GM12878 (cell line): ENCODE data around the gene FAM227B. TPM values are rescaled to one million over a fixed set of nuclear protein-coding genes. Genes with fewer than 3 reads are reported as not detected.
"Not testable (repeated sequence)": the region's sequence is repeated elsewhere in the genome, so short reads cannot be mapped to it uniquely, and the experiment has no call there.

Experiments
- ATAC-seq: fragments of 200-7000 bp; cut with Tn5 transposase; 3 replicates; pipeline ENCODE4 v1.9.1; 2020; ENCODE audit warnings: mild to moderate bottlenecking, moderate library complexity
- BruUV-seq: library from RNA; stranded (reverse); fragments of 400-500 nt; replicated peaks from 2 replicates; lab custom pipeline; 2021; lab: Mats Ljungman, UMichigan
- CTCF ChIA-PET: fragments of 300-600 bp; sonication (Branson Sonifier 250); formaldehyde crosslinking; extraction: SDS; loops from one replicate; lab custom pipeline; 2021; ENCODE audit warnings: inconsistent platforms; lab: Yijun Ruan, JAX
- POLR2A ChIA-PET: fragments of 350-600 bp; formaldehyde crosslinking; extraction: SDS; loops from one replicate; lab custom pipeline; 2021; ENCODE audit warnings: inconsistent platforms; lab: Charles Lee
- RAD21 ChIA-PET: fragments of 300-600 bp; sonication (Branson Sonifier 250); formaldehyde crosslinking; loops from one replicate; lab custom pipeline; 2023; ENCODE audit warnings: antibody characterized with exemption; ENCODE audit not compliant: unreplicated experiment; lab: Charles Lee
- SMC1A ChIA-PET: fragments of 300-600 bp; sonication (Branson Sonifier 250); formaldehyde crosslinking; loops from one replicate; lab custom pipeline; 2023; ENCODE audit not compliant: unreplicated experiment, uncharacterized antibody; lab: Charles Lee
- DNase-seq: peaks from one replicate; pipeline ENCODE4 v3.0.0-alpha.2; 2011; ENCODE audit warnings: low read depth, low spot score
- FAIRE-seq: peaks from 3 replicates; lab custom pipeline; 2011; peaks lifted over from hg19 to GRCh38; lab: Jason Lieb, UNC
- H2AFZ ChIP-seq: 2 replicates; pipeline ENCODE4 v1.6.0; 2011; ENCODE audit warnings: low read depth, low read length, control low read depth; ENCODE audit not compliant: control insufficient read depth
- H3K27ac ChIP-seq: 2 replicates; pipeline ENCODE4 v1.5.1; 2011; ENCODE audit warnings: control low read depth; ENCODE audit not compliant: control insufficient read depth, insufficient read depth
- H3K27me3 ChIP-seq, 2 experiments: replicated peaks in 1 of 2; 2 replicates each; pipeline versions ENCODE4 v1.6.0 to v1.6.1; 2011; ENCODE audit warnings: low read length in 1 of 2; ENCODE audit not compliant: control insufficient read depth in 2 of 2, insufficient read depth in 2 of 2
- H3K36me3 ChIP-seq, 2 experiments: 2 replicates each; pipeline ENCODE4 v1.5.1; 2011; ENCODE audit warnings: low read length in 1 of 2; ENCODE audit not compliant: control insufficient read depth in 2 of 2, insufficient read depth in 2 of 2
- H3K4me1 ChIP-seq: 2 replicates; pipeline ENCODE4 v1.6.1; 2011; ENCODE audit warnings: mild to moderate bottlenecking, low read length, moderate library complexity, mixed read lengths; ENCODE audit not compliant: control insufficient read depth, insufficient read depth
- H3K4me2 ChIP-seq: 2 replicates; pipeline ENCODE4 v1.6.0; 2011; ENCODE audit warnings: control low read depth; ENCODE audit not compliant: control insufficient read depth, insufficient read depth
- H3K4me3 ChIP-seq: fragments of 200-600 bp; sonication (generic); 2 replicates; pipeline ENCODE4 v1.5.1; 2016
- H3K79me2 ChIP-seq: 2 replicates; pipeline ENCODE4 v1.6.0; 2011; ENCODE audit warnings: low read length; ENCODE audit not compliant: control insufficient read depth, insufficient read depth
- H3K9ac ChIP-seq: 2 replicates; pipeline ENCODE4 v1.8.0; 2011; ENCODE audit warnings: low read length, control low read depth, mixed read lengths; ENCODE audit not compliant: control insufficient read depth, insufficient read depth
- H3K9me3 ChIP-seq: replicated peaks from 3 replicates; pipeline ENCODE4 v1.5.1; 2011; ENCODE audit warnings: mild to moderate bottlenecking, low read length; ENCODE audit not compliant: control insufficient read depth, insufficient read depth
- H4K20me1 ChIP-seq: 2 replicates; pipeline ENCODE4 v1.6.0; 2011; ENCODE audit not compliant: control insufficient read depth, insufficient read depth
- ATF2 ChIP-seq: IDR thresholded peaks from 2 replicates; pipeline ENCODE4 v1.6.1; 2012; ENCODE audit warnings: low read length, inconsistent platforms
- CEBPB ChIP-seq, 2 experiments: fragments of 150-350 bp in 1 of 2; IDR thresholded peaks; 2 replicates each; pipeline ENCODE4 v1.6.1; 2012 to 2014; ENCODE audit warnings: low read depth in 2 of 2, low read length in 2 of 2, borderline replicate concordance in 1 of 2, inconsistent platforms in 1 of 2
- IRF3 ChIP-seq: fragments of 450-650 bp; IDR thresholded peaks from 2 replicates; pipeline ENCODE4 v1.6.1; 2014; ENCODE audit warnings: mild to moderate bottlenecking
- PAX5 ChIP-seq: IDR thresholded peaks from 2 replicates; pipeline ENCODE4 v1.6.1; 2011; ENCODE audit warnings: low read depth, low read length, borderline replicate concordance
- RUNX3 ChIP-seq: IDR thresholded peaks from 2 replicates; pipeline ENCODE4 v1.6.1; 2012; ENCODE audit warnings: low read length, inconsistent platforms
- TCF12 ChIP-seq: IDR thresholded peaks from 2 replicates; pipeline ENCODE4 v1.6.1; 2011; ENCODE audit warnings: low read depth, mild to moderate bottlenecking, low read length
- ZNF274 ChIP-seq: IDR thresholded peaks from one replicate; pipeline ENCODE4 v1.8.0; 2011; ENCODE audit not compliant: insufficient read length, insufficient read depth
- WGBS: methylation state at CpG from one replicate; pipeline ENCODE4 v1.1.6; 2016; ENCODE audit warnings: low lambda C conversion rate; ENCODE audit not compliant: insufficient replicate concordance, insufficient coverage; ENCODE audit errors: missing lambda C conversion rate; 5-methylcytosine and 5-hydroxymethylcytosine counted together
- in situ Hi-C: fragments of 300-500 bp; cut with MboI; formaldehyde crosslinking; loops from 9 replicates; pipeline ENCODE4 v1.14.3; 2018; ENCODE audit warnings: mixed read lengths
- intact Hi-C: fragments of 100-400 bp; cut with micrococcal nuclease; formaldehyde crosslinking; loops from one replicate; pipeline ENCODE4 v1.14.2; 2022; ENCODE audit not compliant: unreplicated experiment
- polyA plus RNA-seq, 11 experiments: library from polyadenylated mRNA; depleted of rRNA in 4 of 11; unstranded in 6 of 11; stranded (reverse) in 5 of 11; fragments of >200 nt; fragmentation: Nextera tagmentation in 4 of 11; fragmentation: Illumina TruSeq in 1 of 11; extraction: Ambion mirVana in 4 of 11; extraction: Trizol in 1 of 11; gene quantifications; 1 replicate in 1 of 11; 2 replicates in 10 of 11; pipeline versions ENCODE4 v1.2.1 to v1.2.3, GENCODE V29; 2011 to 2016; ENCODE audit warnings: inconsistent platforms in 2 of 11, missing spikeins in 2 of 11, low read depth in 1 of 11
- total RNA-seq, 4 experiments: library from RNA; depleted of rRNA in 3 of 4; stranded (reverse); fragments of >200 nt in 3 of 4; fragmentation: Illumina TruSeq in 1 of 4; extraction: Trizol in 1 of 4; gene quantifications; 2 replicates each; pipeline versions ENCODE4 v1.2.1 to v1.2.3, GENCODE V29; 2013 to 2021

Gene FAM227B
- total and polyA plus RNA-seq, 10 of the 15 experiments (the other 5 are each of a cell fraction or from before 2014, with no cell fraction given): 3.9 to 12.6 (median 6.9) TPM

- Histone ChIP-seq H3K4me2 (no peak overlapping the region), H2AFZ (no peak overlapping the region), H3K27ac (no peak overlapping the region), H3K9me3 (no peaks in the 10 kb centered on the region), H3K79me2 (no peaks in the 10 kb centered on the region), H3K4me3 (no peak overlapping the region), H3K9ac (no peak overlapping the region), H4K20me1 (no peaks in the 10 kb centered on the region), H3K27me3 (no peaks in the 10 kb centered on the region), H3K4me1 (no peaks in the 10 kb centered on the region), H3K36me3 (no peaks in the 10 kb centered on the region)
- DNase-seq: no peak
- no peak for FAIRE-seq
- ChIA-PET SMC1A (no interaction called here), CTCF (no interaction called here), RAD21 (no interaction called here), POLR2A (no interaction called here)
- 5% methylated on average over 1 of the region's 1 CpG for WGBS
- no TSS peak for BruUV-seq
- TF ChIP-seq IRF3: no peak
- TF ChIP-seq TCF12: no peak
- TF ChIP-seq RUNX3: no peak
- TF ChIP-seq ATF2: no peak
- TF ChIP-seq ZNF274: no peak
- no peak for TF ChIP-seq CEBPB (IDR thresholded peaks at IDR 0.05; ENCODE audit: borderline replicate concordance in 1 of 2, low read depth in 2 of 2, low read length in 2 of 2)
- no peak for TF ChIP-seq PAX5
- ATAC-seq: no peak
- in situ Hi-C loops: no loop called here
- intact Hi-C loops: no loop called here
Observed at GRCh38 chr15:49669288-49669687, 48.7 kb upstream of the FAM227B start.

GRCh38 chr15:49666486-49666885 lies 45.9 kb upstream of the FAM227B start:
- H3K4me3 ChIP-seq, BruUV-seq, H3K9me3 ChIP-seq, H4K20me1 ChIP-seq, H3K27me3 ChIP-seq, H3K4me2 ChIP-seq, POLR2A ChIA-PET, in situ Hi-C loops, H3K36me3 ChIP-seq, intact Hi-C loops, H3K4me1 ChIP-seq, ATAC-seq, RAD21 ChIA-PET, SMC1A ChIA-PET, H2AFZ ChIP-seq, CTCF ChIA-PET, H3K79me2 ChIP-seq, H3K9ac ChIP-seq, FAIRE-seq, DNase-seq, H3K27ac ChIP-seq: not testable (repeated sequence)
- 32% methylated on average over 3 of the region's 3 CpGs for WGBS
